K562 (cell line): Measurements from ENCODE around the gene GATC. TPM values are rescaled to one million over a fixed set of nuclear protein-coding genes. Genes with fewer than 3 reads are reported as not detected.

Experiments used
- ATAC-seq: fragments of 200-7000 bp; cut with Tn5 transposase; 3 replicates; pipeline ENCODE4 v1.9.1; 2020; ENCODE audit warnings: moderate library complexity
- BruUV-seq: library from RNA; stranded (reverse); fragments of 400-500 nt; replicated peaks from 2 replicates; lab custom pipeline; 2021; lab: Mats Ljungman, UMichigan
- CTCF ChIA-PET: fragments of 300-600 bp; formaldehyde crosslinking; extraction: SDS; loops from one replicate; lab custom pipeline; 2021; ENCODE audit warnings: low intra/inter-chr PET ratio; lab: Yijun Ruan, JAX
- POLR2A ChIA-PET: fragments of 300-600, 350-650 bp; sonication (Branson Sonifier 250); formaldehyde crosslinking; extraction: SDS; loops from one replicate; lab custom pipeline; 2021; ENCODE audit warnings: antibody characterized with exemption, inconsistent platforms; lab: Yijun Ruan, JAX
- DNase-seq, 4 experiments: peaks; one replicate each; pipeline versions ENCODE4 v3.0.0 to v3.0.0-alpha.2; 2011 to 2018; ENCODE audit warnings: low spot score in 3 of 4, mixed read lengths in 3 of 4; ENCODE audit errors: extremely low read depth in 1 of 4
- FAIRE-seq: peaks from 2 replicates; lab custom pipeline; 2011; peaks lifted over from hg19 to GRCh38; lab: Jason Lieb, UNC
- H2AFZ ChIP-seq: 2 replicates; pipeline ENCODE4 v1.6.0; 2011; ENCODE audit warnings: low read depth, low read length, control low read depth, inconsistent platforms
- H3K27ac ChIP-seq: fragments of 200-600 bp; 3 replicates; pipeline ENCODE4 v1.8.0; 2011; ENCODE audit warnings: low read depth, mild to moderate bottlenecking, control low read depth, inconsistent platforms, low read length, moderate library complexity, mixed read lengths; ENCODE audit errors: extremely low read depth
- H3K27me3 ChIP-seq, 2 experiments: fragments of 300-600 bp in 1 of 2; 2 replicates in 1 of 2; 3 replicates in 1 of 2; pipeline versions ENCODE4 v1.6.0 to v1.8.0; 2011; ENCODE audit warnings: inconsistent platforms in 2 of 2, low read length in 2 of 2, mild to moderate bottlenecking in 1 of 2, mixed read lengths in 1 of 2, moderate library complexity in 1 of 2; ENCODE audit not compliant: control insufficient read depth in 2 of 2, insufficient read depth in 2 of 2
- H3K36me3 ChIP-seq: fragments of 300-600 bp; 3 replicates; pipeline ENCODE4 v1.8.0; 2011; ENCODE audit warnings: mild to moderate bottlenecking, low read length, inconsistent platforms; ENCODE audit not compliant: control insufficient read depth, insufficient read depth
- H3K4me1 ChIP-seq, 2 experiments: fragments of 200-600 bp in 1 of 2; replicated peaks in 1 of 2; 2 replicates in 1 of 2; 3 replicates in 1 of 2; pipeline versions ENCODE4 v1.5.1 to v1.8.0; 2011; ENCODE audit warnings: inconsistent platforms in 2 of 2, low read length in 2 of 2, mild to moderate bottlenecking in 1 of 2, mixed read lengths in 1 of 2, moderate library complexity in 1 of 2; ENCODE audit not compliant: control insufficient read depth in 2 of 2, insufficient read depth in 2 of 2
- H3K4me2 ChIP-seq: 2 replicates; pipeline ENCODE4 v1.6.1; 2011; ENCODE audit warnings: low read length, control low read depth, inconsistent platforms, mixed read lengths; ENCODE audit not compliant: insufficient read depth
- H3K4me3 ChIP-seq: fragments of 200-600 bp; sonication (generic), shearing (Covaris generic); 2 replicates; pipeline ENCODE4 v1.5.1; 2016; ENCODE audit warnings: control low read depth, inconsistent platforms
- H3K79me2 ChIP-seq: fragments of 200-600 bp; 3 replicates; pipeline ENCODE4 v1.8.0; 2011; ENCODE audit warnings: low read length, inconsistent platforms; ENCODE audit not compliant: control insufficient read depth, insufficient read depth
- H3K9ac ChIP-seq, 2 experiments: 2 replicates each; pipeline versions ENCODE4 v1.6.0 to v1.6.1; 2011; ENCODE audit warnings: low read depth in 2 of 2, low read length in 2 of 2, control low read depth in 1 of 2, inconsistent platforms in 1 of 2, mild to moderate bottlenecking in 1 of 2, mixed read lengths in 1 of 2; ENCODE audit not compliant: insufficient read depth in 1 of 2
- H3K9me1 ChIP-seq: one replicate; pipeline ENCODE4 v1.6.0; 2011; ENCODE audit warnings: inconsistent platforms, mild to moderate bottlenecking, low read length, moderate library complexity; ENCODE audit not compliant: control insufficient read depth, insufficient read depth
- H3K9me3 ChIP-seq: replicated peaks from 2 replicates; pipeline ENCODE4 v1.5.1; 2011; ENCODE audit warnings: low read depth, low read length, inconsistent platforms; ENCODE audit not compliant: control insufficient read depth, insufficient read depth
- H4K20me1 ChIP-seq: replicated peaks from 2 replicates; pipeline ENCODE4 v1.6.1; 2011; ENCODE audit warnings: low read length, inconsistent platforms, mixed read lengths; ENCODE audit not compliant: control insufficient read depth, insufficient read depth
- KAT8 ChIP-seq: fragments of 450-650 bp; IDR thresholded peaks from 2 replicates; pipeline ENCODE4 v1.6.1; 2016; ENCODE audit warnings: low read depth, mild to moderate bottlenecking
- XRCC3 ChIP-seq: fragments of 450-650 bp; IDR thresholded peaks from 2 replicates; pipeline ENCODE4 v1.6.1; 2017; ENCODE audit warnings: mild to moderate bottlenecking, moderate library complexity
- ZNF395 ChIP-seq: fragments of 200-800 bp; sonication (Bioruptor generic); IDR thresholded peaks from 2 replicates; pipeline ENCODE4 v1.6.1; 2017; ENCODE audit warnings: missing genetic modification characterization, missing compliant biosample characterization
- ZNF592 ChIP-seq: fragments of 450-650 bp; IDR thresholded peaks from 2 replicates; pipeline ENCODE4 v1.6.1; 2017; ENCODE audit warnings: antibody characterized with exemption, mild to moderate bottlenecking
- WGBS: fragments of 100-300 bp; shearing (Covaris generic); methylation state at CpG from one replicate; pipeline ENCODE4 v1.1.6; 2016; ENCODE audit warnings: low coverage, mixed read lengths; ENCODE audit not compliant: insufficient coverage; ENCODE audit errors: missing lambda C conversion rate; 5-methylcytosine and 5-hydroxymethylcytosine counted together
- in situ Hi-C: fragments of 300-500 bp; cut with MboI; formaldehyde crosslinking; loops from 4 replicates; pipeline ENCODE4 v1.15.0; 2018; ENCODE audit warnings: inconsistent platforms, mixed read lengths
- intact Hi-C: fragments of 100-400 bp; cut with micrococcal nuclease; formaldehyde crosslinking; loops from 2 replicates; pipeline ENCODE4 v1.14.2; 2022
- polyA plus RNA-seq, 8 experiments: library from polyadenylated mRNA; depleted of rRNA in 4 of 8; stranded (reverse) in 5 of 8; unstranded in 3 of 8; fragments of >200 nt; fragmentation: Nextera tagmentation in 2 of 8; fragmentation: Illumina TruSeq in 1 of 8; extraction: Ambion mirVana in 2 of 8; extraction: Trizol in 1 of 8; gene quantifications; 2 replicates each; pipeline versions ENCODE4 v1.2.1 to v1.2.3, GENCODE V29; 2011 to 2014; ENCODE audit warnings: inconsistent platforms in 1 of 8, missing spikeins in 1 of 8
- total RNA-seq, 7 experiments: library from RNA; depleted of rRNA in 6 of 7; stranded (reverse); fragments of >200 nt in 6 of 7; fragmentation: Illumina TruSeq in 2 of 7; extraction: Trizol in 2 of 7; gene quantifications; 2 replicates each; pipeline versions ENCODE4 v1.2.1 to v1.2.3, GENCODE V29; 2011 to 2021; ENCODE audit warnings: low replicate concordance in 1 of 7

Gene GATC
- total and polyA plus RNA-seq, 9 of the 15 experiments (the other 6 are each of a cell fraction or from before 2014, with no cell fraction given), result 5.8 to 52.6 (median 28.2) TPM

GRCh38 chr12:120472521-120472920 is 26.3 kb downstream of the GATC start (continued):
- no peak for TF ChIP-seq ZNF592
- TF ChIP-seq KAT8, result no peak

- in situ Hi-C loops (no loop called here), intact Hi-C loops (no loop called here)
- no peaks in the 10 kb centered on the region for H3K27me3 ChIP-seq
- ChIA-PET CTCF (no interaction called here), POLR2A (interaction anchor here (0.7 to 2.9 kb wide), 10 partner anchors 10 to 183 kb away, joined by 3 to 13 read pairs (median 8); partner anchors contain the start of genes DYNLL1 and RNU4-2)
- TF ChIP-seq XRCC3 (no peak), ZNF395 (0 out of 2 replicates have a peak, but pooled peaks have one; percentile 24)
- FAIRE-seq (no peak), DNase-seq (no peak), ATAC-seq (no peak)
- peaks cover 62% of the 10 kb centered on the region for H3K79me2 ChIP-seq
- no peak overlapping the region for H3K4me3 ChIP-seq
- H3K9me3 ChIP-seq, result no peaks in the 10 kb centered on the region
- no TSS peak for BruUV-seq
- no peaks in the 10 kb centered on the region for H4K20me1 ChIP-seq
- peak overlapping the region in 1 of 2 experiments; percentile 13; a peak in 1 of 4 replicates for H3K9ac ChIP-seq
- H3K4me1 ChIP-seq, result peaks cover 26 to 33% of the 10 kb centered on the region in 2 experiments
- no peak overlapping the region for H2AFZ ChIP-seq
- 65% methylated on average over 6 of the region's 6 CpGs for WGBS
- H3K4me2 ChIP-seq, result peak overlapping the region; percentile 2; the same call in 1 of the 2 replicates
- peaks cover 3% of the 10 kb centered on the region; the same call in 2 of the 3 replicates for H3K36me3 ChIP-seq
- no peaks in the 10 kb centered on the region for H3K9me1 ChIP-seq
- no peak overlapping the region for H3K27ac ChIP-seq
Observed at GRCh38 chr12:120473807-120474615, 27.8 kb downstream of the GATC start.
